Measurements from ENCODE around the gene C20orf173.

GRCh38 chr20:35564905-35565304 is 35.5 kb upstream of the C20orf173 start:
- TF ChIP-seq CTCF (IDR thresholded peaks at IDR 0.05; ENCODE audit: insufficient read depth, low read length, poor library complexity, severe bottlenecking), result no peak
- no peak for TF ChIP-seq EZH2phosphoT487 (conservative IDR thresholded peaks at IDR 0.05; ENCODE audit: low read length)

Measured in SU-DHL-6 (cell line).